GM13977 (cell line): Measurements from ENCODE around the gene ORAI3.

Experiments
- DNase-seq: peaks from one replicate; pipeline ENCODE4 v3.0.0; 2012; ENCODE audit warnings: low spot score
- CTCF ChIP-seq: IDR thresholded peaks from 2 replicates; pipeline ENCODE4 v1.5.1; 2012; ENCODE audit warnings: mild to moderate bottlenecking, control low read depth; ENCODE audit not compliant: insufficient read depth; ENCODE audit errors: extremely low read depth, missing control alignments
- in situ Hi-C: fragments of 300-500 bp; cut with MboI; formaldehyde crosslinking; loops from one replicate; pipeline ENCODE4 v1.12.0; 2022; ENCODE audit warnings: low sequenced_read_pairs, low pct_unique_long_range_greater_than_20kb, mixed read lengths, inconsistent platforms; ENCODE audit not compliant: unreplicated experiment

The ORAI3 gene

GRCh38 chr16:30946671-30947540, 2.0 kb upstream of the ORAI3 start:
- in situ Hi-C loops: no loop called here
- DNase-seq: no peak
- TF ChIP-seq CTCF: no peak

- in situ Hi-C loops: no loop called here
- no peak for TF ChIP-seq CTCF
- no peak for DNase-seq
These were observed 1.4 kb upstream of the ORAI3 start for GRCh38 chr16:30947541-30947858.

- in situ Hi-C loops: no loop called here
- DNase-seq: peak; percentile 59
- no peak for TF ChIP-seq CTCF
These were observed 805 bp upstream of the ORAI3 start for GRCh38 chr16:30947859-30948666.

- DNase-seq: peak; percentile 70
- in situ Hi-C loops: loop anchor here (25.0 kb wide), 2 partner anchors 487 to 937 kb away; partner anchors contain the start of genes COX6A2 and ZNF843
- TF ChIP-seq CTCF: peak; percentile 30
These were observed 1.0 kb downstream of the ORAI3 start for GRCh38 chr16:30949650-30950515.

GRCh38 chr16:30950516-30951065, 1.7 kb downstream of the ORAI3 start:
- no peak for DNase-seq
- in situ Hi-C loops: loop anchor here (25.0 kb wide), 2 partner anchors 487 to 937 kb away; partner anchors contain the start of genes COX6A2 and ZNF843
- no peak for TF ChIP-seq CTCF
